Heart left ventricle (tissue), 13 donors: ENCODE results near the gene RFX7.

ENCODE experiments used
- CTCF ChIP-seq, 12 donors: fragments of 200-600 bp; sonication (generic) in 4 of 12; IDR thresholded peaks; one replicate each; pipeline versions ENCODE4 v1.5.0 to v1.8.0; 2018 to 2022; ENCODE audit warnings: antibody characterized with exemption in 12 of 12, mild to moderate bottlenecking in 5 of 12
- POLR2A ChIP-seq, 2 donors: fragments of 450-650 bp; IDR thresholded peaks; one replicate each; pipeline ENCODE4 v1.6.1; 2017; ENCODE audit warnings: antibody characterized with exemption in 2 of 2, mild to moderate bottlenecking in 2 of 2, moderate library complexity in 2 of 2
- donor health status: ischemic (EF 13 %, LVEDD 7.1; RV severe dilation, severe dysfunction).
- donor health status: DM: no; HTN: yes; CAD: no.
- donor health status: DM: no; HTN: no; CAD: no.
- donor health status: ischemic (EF 25% LVEDD 6.9; RV normal size, moderate dysfunction).
- donor health status: ischemic (EF 25% LVEDD 5.7; RV mildly dilated, moderate dysfunction).
- donor health status: ischemic (EF 35%, LVEDD 5.7; RV mildly dilated, moderate dysfunction).
- donor health status: nonischemic (EF 11% LVEDD 7.7; RV severe dilation, severe dysfunction).
- donor health status: DM: yes; HTN: yes; CAD: no.
- donor health status: PGD.
- donor health status: ischemic (EF 29% LVEDD 5.4; RV normal size, mild dysfunction).
- donor health status: nonischemic (EF 23%, LVEDD 6.1; RV moderate dilation, normal function).

DNA sequence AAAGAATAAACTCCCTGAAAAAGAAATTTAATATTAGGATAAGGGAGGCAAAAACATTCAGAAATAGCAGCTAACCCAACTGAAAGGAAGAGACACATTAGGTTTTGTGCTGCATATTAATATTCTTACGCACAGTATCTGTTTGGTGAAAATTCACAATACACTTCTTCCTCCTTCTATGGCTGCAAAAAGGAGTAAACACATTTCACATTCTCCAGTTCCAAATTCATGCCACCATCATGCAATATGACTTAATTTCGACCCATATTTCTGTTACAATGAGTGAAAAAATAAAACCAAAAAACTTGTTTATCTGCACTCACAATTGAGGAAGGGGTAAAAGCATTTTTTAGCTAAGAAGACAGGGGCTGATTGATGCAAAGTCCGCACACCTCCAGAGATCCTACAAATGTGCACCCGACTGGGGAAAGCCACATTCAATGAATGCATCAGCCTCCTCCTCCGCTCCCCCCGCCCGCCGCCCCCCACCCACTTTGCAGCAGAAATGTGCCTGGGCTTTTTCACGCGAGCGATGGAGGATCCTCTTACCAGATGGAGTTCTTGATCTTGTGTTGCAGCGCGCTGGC, 1.0 kb downstream of the RFX7 start:
- TF ChIP-seq CTCF (IDR thresholded peaks at IDR 0.05), result no peak
- TF ChIP-seq POLR2A (IDR thresholded peaks at IDR 0.05), result no peak
